HG03159 (cell line): ENCODE data around the gene DUSP11.
A peak's percentile ranks its signal among the peaks of the same experiment; 100 is the strongest.
"Not testable (repeated sequence)": the region's sequence is repeated elsewhere in the genome, so short reads cannot be mapped to it uniquely, and the experiment has no call there.

Experiments used
- ATAC-seq: cut with Tn5 transposase; IDR thresholded peaks from one replicate; pipeline ENCODE4 v1.9.1; 2021; ENCODE audit warnings: mild to moderate bottlenecking, moderate library complexity; ENCODE audit not compliant: unreplicated experiment

DUSP11 gene

GRCh38 chr2:73779467-73780236, at the start of gene DUSP11:
DUSP11 (minus strand) TSS chr2:73780103; CDS start chr2:73779974, 129 bp downstream.
- peak; percentile 99 for ATAC-seq

GRCh38 chr2:73828818-73829570, 49.1 kb upstream of the DUSP11 start, which contains the start of gene STAMBP:
STAMBP (plus strand) TSS chr2:73828961; CDS start chr2:73830857, 1,896 bp downstream.
- ATAC-seq: peak; percentile 81

- no peak for ATAC-seq
Measured at GRCh38 chr2:73828389-73828817, 48.5 kb upstream of the DUSP11 start.

- no peak for ATAC-seq
Measured at GRCh38 chr2:73827660-73828388, 47.9 kb upstream of the DUSP11 start.

- ATAC-seq: no peak
Measured at GRCh38 chr2:73827018-73827417, 47.1 kb upstream of the DUSP11 start.

- no peak for ATAC-seq
Measured at GRCh38 chr2:73825408-73825807, 45.5 kb upstream of the DUSP11 start.

GRCh38 chr2:73823916-73824523, 44.1 kb upstream of the DUSP11 start:
- ATAC-seq: no peak

- no peak for ATAC-seq
Measured at GRCh38 chr2:73823416-73823815, 43.5 kb upstream of the DUSP11 start.

- ATAC-seq: no peak
Measured at GRCh38 chr2:73822991-73823390, 43.1 kb upstream of the DUSP11 start.

GRCh38 chr2:73822276-73822675, 42.4 kb upstream of the DUSP11 start:
- peak; percentile 66 for ATAC-seq

- no peak for ATAC-seq
Measured at GRCh38 chr2:73821669-73822068, 41.8 kb upstream of the DUSP11 start.

- ATAC-seq: peak; percentile 68
Measured at GRCh38 chr2:73821227-73821626, 41.3 kb upstream of the DUSP11 start.

- no peak for ATAC-seq
Measured at GRCh38 chr2:73818296-73818695, 38.4 kb upstream of the DUSP11 start.

GRCh38 chr2:73812635-73813034, 32.7 kb upstream of the DUSP11 start:
- no peak for ATAC-seq

- ATAC-seq: no peak
Measured at GRCh38 chr2:73811878-73812277, 32.0 kb upstream of the DUSP11 start.

GRCh38 chr2:73783883-73784282, 4.0 kb upstream of the DUSP11 start, which contains the start of gene C2orf78:
C2orf78 (plus strand) TSS chr2:73784183; CDS start chr2:73784310, 127 bp downstream.
- not testable (repeated sequence) for ATAC-seq

- not testable (repeated sequence) for ATAC-seq
Measured at GRCh38 chr2:73783402-73783801, 3.5 kb upstream of the DUSP11 start.

- ATAC-seq: peak; percentile 12
Measured at GRCh38 chr2:73780237-73780582, 307 bp upstream of the DUSP11 start.

- not testable (repeated sequence) for ATAC-seq
Measured at GRCh38 chr2:73778867-73779466, 936 bp downstream of the DUSP11 start.

- ATAC-seq: no peak
Measured at GRCh38 chr2:73776869-73777519, 2.9 kb downstream of the DUSP11 start.
